Neural cell (in vitro differentiated cells): ENCODE data around the gene PTAFR.

Experiments
- EZH2 ChIP-seq: fragments of 200-600, 300-800 bp; shearing (Covaris generic), sonication (generic); IDR thresholded peaks from 2 replicates; pipeline ENCODE4 v1.6.1; 2014; ENCODE audit warnings: antibody characterized with exemption, low read length, borderline replicate concordance, mild to moderate bottlenecking; ENCODE audit not compliant: insufficient read depth, poor library complexity, severe bottlenecking
- RAD21 ChIP-seq: fragments of 450-650 bp; conservative IDR thresholded peaks from 2 replicates; pipeline ENCODE4 v1.6.1; 2014; ENCODE audit warnings: antibody characterized with exemption, mild to moderate bottlenecking, moderate library complexity
- TF ChIP-seq, protein P1 (sequence below): fragments of 450-650 bp; IDR thresholded peaks from 2 replicates; pipeline ENCODE4 v1.5.1; 2014; ENCODE audit warnings: antibody characterized with exemption, mild to moderate bottlenecking, moderate library complexity; ENCODE audit not compliant: poor library complexity, severe bottlenecking

DNA sequence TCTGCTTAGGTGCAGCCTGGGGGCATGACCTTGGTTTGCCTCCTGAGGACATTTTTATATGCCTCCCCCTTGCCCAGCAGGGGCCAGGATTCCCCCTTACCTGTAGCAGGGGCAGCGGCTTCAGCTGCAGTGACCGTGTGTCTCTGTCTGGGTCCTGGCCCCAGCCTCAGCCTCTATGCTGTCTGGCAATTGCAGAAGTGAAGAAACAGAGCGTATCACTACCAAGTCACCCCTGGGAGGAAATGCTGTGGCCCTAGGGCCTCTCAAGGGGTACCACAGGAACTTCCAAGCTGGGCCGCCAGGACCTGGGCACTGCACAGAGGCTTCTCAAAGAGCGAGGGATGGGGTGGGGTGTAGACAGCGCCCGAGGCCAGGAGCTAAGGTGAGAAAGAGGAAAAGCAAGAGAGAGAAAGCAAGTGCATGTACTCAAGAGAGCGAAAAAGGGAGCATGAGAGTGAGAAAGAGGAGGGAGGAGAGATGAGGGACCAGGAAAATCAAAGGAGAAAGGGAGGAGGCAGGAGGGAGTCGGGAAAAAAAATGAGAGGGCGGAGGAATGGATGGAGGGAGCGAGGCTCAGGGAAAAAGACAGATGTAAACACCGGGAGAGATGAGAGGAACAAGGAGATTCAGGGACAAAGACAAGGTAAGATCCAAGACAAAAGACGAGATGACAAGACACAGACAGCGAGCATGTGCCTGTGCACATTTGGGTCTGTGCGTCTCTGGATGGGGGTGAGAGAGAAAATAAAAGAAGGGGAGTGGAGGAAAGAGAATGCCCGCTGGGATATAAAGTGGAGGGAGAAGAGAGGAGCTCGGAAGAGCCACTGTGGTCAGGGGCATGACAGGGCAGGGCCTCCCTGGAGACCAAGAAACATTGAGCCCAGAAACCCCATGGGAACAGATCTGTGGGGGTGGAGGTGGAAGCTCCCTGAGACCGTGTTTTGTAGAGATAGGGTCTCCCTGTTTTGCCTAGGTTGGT lies at the start of gene PTAFR:
- no peak for TF ChIP-seq EZH2
- TF ChIP-seq, protein P1, sequence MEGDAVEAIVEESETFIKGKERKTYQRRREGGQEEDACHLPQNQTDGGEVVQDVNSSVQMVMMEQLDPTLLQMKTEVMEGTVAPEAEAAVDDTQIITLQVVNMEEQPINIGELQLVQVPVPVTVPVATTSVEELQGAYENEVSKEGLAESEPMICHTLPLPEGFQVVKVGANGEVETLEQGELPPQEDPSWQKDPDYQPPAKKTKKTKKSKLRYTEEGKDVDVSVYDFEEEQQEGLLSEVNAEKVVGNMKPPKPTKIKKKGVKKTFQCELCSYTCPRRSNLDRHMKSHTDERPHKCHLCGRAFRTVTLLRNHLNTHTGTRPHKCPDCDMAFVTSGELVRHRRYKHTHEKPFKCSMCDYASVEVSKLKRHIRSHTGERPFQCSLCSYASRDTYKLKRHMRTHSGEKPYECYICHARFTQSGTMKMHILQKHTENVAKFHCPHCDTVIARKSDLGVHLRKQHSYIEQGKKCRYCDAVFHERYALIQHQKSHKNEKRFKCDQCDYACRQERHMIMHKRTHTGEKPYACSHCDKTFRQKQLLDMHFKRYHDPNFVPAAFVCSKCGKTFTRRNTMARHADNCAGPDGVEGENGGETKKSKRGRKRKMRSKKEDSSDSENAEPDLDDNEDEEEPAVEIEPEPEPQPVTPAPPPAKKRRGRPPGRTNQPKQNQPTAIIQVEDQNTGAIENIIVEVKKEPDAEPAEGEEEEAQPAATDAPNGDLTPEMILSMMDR, result no peak
- no peak for TF ChIP-seq RAD21
